HG03097 (cell line): ENCODE data around the gene DCDC2C.

Experiments used
- ATAC-seq: cut with Tn5 transposase; IDR thresholded peaks from one replicate; pipeline ENCODE4 v1.9.1; 2021; ENCODE audit not compliant: unreplicated experiment, low FRiP score

The DCDC2C gene

DNA sequence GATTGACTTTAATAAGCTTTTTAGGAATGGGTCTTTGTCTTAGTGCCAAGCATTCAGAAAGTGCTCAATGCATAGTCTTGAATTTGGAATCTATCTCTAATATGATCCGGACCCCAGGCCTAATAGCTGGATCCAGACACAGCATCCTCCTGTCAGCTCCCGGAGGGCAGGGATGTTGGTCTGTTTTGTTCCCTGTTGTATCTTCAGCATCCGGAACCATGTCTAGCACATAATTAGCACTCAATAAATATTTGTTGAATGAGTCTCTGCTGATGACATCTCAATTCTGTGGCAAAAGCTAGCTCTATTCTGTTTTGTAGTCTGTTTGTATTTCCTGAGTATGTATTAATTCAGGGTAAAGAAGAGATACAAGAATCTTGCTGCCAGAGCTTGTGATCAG lies 169.1 kb downstream of the DCDC2C start:
- ATAC-seq, result no peak

DNA sequence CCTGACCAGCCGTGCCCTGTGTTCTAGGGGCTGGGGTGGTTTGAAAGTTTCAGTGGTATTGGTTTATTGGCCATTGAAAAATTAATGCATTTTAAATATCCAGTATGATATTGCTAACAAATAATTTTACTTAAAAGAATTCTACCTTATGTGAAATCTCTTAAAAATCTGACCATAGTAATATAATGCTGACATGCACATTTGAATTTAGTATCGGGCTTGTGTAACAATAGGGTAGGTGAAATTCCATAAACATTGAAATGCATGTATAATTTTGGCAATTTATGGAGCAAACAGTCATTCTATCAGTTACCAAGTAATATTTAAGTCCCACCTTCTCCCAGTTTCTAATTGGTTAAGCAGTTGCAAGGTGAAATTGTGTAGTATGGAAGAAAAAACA lies 170.5 kb downstream of the DCDC2C start:
- no peak for ATAC-seq

DNA sequence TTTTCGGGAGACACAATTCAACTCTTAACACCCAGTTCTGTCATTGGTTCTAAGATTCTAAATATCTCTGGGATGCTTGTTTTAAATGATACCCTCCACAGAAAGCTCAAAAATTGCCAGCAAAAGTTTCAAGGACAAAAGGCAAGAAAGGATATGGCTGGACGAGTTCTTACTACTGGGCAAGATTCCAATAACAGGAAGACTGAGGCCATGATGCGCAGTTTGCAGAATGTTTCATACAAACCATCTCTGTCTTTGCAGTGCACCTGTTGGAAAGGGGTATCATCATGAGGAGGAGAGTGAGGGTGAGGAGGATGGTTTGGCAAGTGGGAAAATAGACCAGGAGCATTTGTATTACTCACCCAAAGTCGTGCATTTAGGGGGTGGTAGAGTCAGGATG lies 172.8 kb downstream of the DCDC2C start:
- no peak for ATAC-seq

DNA sequence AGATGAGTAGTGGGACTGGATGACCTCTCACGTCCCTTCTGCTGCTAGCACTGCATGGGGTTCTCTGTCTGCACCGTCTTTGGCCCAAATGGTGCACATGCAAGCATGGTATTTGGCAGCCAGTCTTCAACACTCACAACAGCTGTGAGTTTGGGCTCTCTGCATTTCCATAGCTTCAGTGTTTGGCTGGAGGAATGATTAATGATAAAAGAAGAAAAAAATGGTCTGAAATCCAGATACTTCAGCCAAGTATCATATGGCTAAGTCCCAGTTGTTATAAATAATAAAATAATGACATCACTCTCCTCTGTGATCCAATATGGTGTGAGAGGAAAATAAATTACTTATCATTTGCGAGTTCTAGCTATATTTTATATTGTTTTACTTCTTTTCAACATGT lies 173.3 kb downstream of the DCDC2C start:
- ATAC-seq, result no peak

DNA sequence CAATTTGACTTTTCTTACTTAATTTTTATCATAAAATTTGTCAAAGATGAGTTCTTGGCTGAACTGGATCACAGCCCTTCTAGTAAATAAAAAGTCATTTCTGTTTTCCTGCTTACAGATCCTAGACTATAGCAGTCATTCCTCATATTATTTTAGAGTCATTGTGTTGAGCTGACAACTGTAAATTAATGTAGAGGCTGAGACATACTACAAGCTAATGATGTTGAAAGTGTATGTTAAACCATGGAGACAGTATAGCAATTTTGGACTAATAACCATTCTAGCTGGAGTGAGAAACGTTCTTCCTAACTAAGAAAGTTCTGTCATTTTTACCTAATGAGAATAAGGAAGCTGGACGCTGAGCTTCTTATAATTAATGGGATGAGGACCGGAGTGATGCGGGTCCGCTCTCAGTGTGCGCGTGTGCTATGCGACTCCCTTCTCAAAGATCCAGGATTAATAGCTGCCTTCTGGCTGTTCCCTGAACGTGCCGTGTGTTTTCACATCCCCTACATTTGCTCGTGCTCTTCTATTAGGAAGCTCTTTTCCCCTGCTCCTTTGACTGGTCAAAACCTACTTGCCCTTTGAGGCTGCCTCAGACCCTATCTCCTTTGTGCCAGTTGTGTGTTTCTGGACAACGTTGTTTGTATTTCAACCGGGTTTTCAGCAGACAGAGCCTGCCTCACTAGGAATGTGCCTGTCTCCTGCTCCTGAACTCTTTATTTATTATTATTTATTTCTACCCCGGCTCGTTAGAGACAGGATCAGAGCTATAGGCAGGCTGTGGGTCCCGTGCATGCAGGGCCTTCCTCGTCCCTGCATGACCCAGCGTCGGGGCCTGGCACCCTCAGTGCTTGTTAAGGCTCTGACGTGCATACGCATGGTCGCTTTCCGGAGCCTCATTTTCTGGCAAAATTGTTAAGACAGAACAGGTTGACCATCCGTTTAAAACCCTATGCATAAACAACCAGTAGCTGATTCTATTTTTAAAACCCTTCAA lies 182.6 kb downstream of the DCDC2C start:
- ATAC-seq, result no peak

DNA sequence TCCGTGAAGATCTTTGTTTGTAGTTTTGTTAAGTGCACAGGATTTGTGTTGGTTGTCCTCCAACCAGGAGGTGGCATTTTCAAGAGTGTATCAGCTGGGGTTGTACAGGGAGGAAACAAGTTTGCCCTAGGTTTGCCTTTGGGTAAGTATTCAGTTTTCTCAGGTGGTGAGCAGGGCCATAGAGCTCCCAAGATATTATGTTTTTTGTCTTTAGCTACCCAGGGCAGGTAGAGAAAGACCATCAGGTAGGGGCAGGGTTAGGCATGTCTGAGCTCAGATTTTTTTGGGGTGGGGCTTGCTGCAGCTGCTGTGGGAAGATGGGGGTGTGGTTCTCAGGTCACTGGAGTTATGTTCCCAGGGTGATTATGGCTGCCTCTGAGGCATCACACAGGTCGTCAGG lies 191.6 kb downstream of the DCDC2C start:
- no peak for ATAC-seq
